ENCODE data around the gene AP1M2.

DNA sequence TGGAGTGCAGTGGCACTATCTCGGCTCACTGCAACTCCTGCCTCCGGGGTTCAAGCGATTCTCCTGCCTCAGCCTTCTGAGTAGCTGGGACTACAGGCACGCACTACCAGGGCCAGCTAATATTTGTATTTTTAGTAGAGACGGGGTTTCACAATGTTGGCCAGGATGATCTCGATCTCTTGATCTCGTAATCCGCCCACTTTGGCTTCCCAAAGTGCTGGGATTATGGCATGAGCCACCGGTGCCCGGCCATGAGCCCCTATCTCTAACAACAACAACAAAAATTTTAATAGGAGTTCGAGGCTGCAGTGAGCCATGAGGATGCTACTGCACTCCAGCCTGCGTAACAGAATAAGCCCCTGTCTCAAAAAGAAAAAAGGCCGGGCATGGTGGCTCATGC is 5.0 kb downstream of the AP1M2 start:
- TF ChIP-seq EZH2 (IDR thresholded peaks at IDR 0.05; ENCODE audit: insufficient read depth, low read length): no peak
- TF ChIP-seq, protein P1, sequence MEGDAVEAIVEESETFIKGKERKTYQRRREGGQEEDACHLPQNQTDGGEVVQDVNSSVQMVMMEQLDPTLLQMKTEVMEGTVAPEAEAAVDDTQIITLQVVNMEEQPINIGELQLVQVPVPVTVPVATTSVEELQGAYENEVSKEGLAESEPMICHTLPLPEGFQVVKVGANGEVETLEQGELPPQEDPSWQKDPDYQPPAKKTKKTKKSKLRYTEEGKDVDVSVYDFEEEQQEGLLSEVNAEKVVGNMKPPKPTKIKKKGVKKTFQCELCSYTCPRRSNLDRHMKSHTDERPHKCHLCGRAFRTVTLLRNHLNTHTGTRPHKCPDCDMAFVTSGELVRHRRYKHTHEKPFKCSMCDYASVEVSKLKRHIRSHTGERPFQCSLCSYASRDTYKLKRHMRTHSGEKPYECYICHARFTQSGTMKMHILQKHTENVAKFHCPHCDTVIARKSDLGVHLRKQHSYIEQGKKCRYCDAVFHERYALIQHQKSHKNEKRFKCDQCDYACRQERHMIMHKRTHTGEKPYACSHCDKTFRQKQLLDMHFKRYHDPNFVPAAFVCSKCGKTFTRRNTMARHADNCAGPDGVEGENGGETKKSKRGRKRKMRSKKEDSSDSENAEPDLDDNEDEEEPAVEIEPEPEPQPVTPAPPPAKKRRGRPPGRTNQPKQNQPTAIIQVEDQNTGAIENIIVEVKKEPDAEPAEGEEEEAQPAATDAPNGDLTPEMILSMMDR (IDR thresholded peaks at IDR 0.05; ENCODE audit: insufficient read depth, low read depth, low read length): no peak
